GM19193 (cell line): ENCODE results near the gene MTERF2.

Experiments used
- POLR2A ChIP-seq: IDR thresholded peaks from 4 replicates; pipeline ENCODE4 v1.6.1; 2011; ENCODE audit not compliant: insufficient read depth, insufficient read length; ENCODE audit errors: extremely low read depth

The MTERF2 gene

GRCh38 chr12:106941481-106942156 lies 45.3 kb downstream of the MTERF2 start:
- TF ChIP-seq POLR2A, result no peak

GRCh38 chr12:106934277-106934676 lies 52.7 kb downstream of the MTERF2 start:
- TF ChIP-seq POLR2A, result no peak
